ENCODE data around the gene PRLR. TPM values are rescaled to one million over a fixed set of nuclear protein-coding genes. Genes with fewer than 3 reads are reported as not detected.

The PRLR gene
- total RNA-seq, 2 experiments from 2014 or later, result 0.03 TPM; not detected in 1

DNA sequence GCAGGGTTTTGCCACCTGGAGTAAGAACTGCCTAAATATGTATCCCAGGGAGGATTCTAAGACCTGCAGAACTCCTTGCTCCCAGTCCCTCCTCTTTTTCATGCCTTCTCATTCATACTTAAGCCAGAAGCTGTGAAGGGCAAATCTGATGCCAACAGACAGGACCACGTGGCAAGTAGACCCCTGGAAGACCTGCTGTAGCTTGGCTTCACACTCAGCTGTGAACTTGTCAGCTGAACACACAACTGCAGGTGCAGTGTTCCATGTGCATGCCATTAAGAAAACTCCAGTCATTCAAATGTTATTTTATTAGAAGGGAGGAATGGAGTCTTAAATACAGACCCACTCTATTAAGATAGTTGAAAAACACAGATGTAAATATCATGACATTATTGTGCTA is 103.3 kb downstream of the PRLR start:
- CTCF ChIA-PET, result no interaction called here
- H3K4me1 ChIP-seq (ENCODE audit: insufficient read depth, low read length), result peaks cover 12% of the 10 kb centered on the region
- Mint-ChIP-seq H3K36me3 (ENCODE audit: low read depth) (no peaks in the 10 kb centered on the region), H3K27ac (no peak overlapping the region), H3K9me3 (no peaks in the 10 kb centered on the region), H3K4me3 (no peak overlapping the region), H3K4me1 (ENCODE audit: low read depth) (peaks cover 13% of the 10 kb centered on the region), H3K27me3 (peaks cover 76% of the 10 kb centered on the region)
- intact Hi-C loops (cut with DNase I, micrococcal nuclease), result no loop called here
- POLR2A ChIA-PET, result no interaction called here
- no peaks in the 10 kb centered on the region for H3K36me3 ChIP-seq (ENCODE audit: insufficient read depth, low read length)
- TF ChIP-seq CTCF (IDR thresholded peaks at IDR 0.05), result no peak
- ATAC-seq (ENCODE audit: poor library complexity) (no peak), DNase-seq (no peak)
- H3K27ac ChIP-seq (ENCODE audit: low read depth in 1 of 2, low read length in 2 of 2), result no peak overlapping the region
- H3K4me3 ChIP-seq (ENCODE audit: low read length), result no peak overlapping the region
- no peaks in the 10 kb centered on the region for H3K9me3 ChIP-seq (ENCODE audit: control insufficient read depth in 1 of 2, insufficient read depth in 1 of 2, low read length in 2 of 2)
- peaks cover 10 to 12% of the 10 kb centered on the region in 2 experiments for H3K27me3 ChIP-seq (ENCODE audit: control insufficient read depth in 1 of 2, insufficient read depth in 2 of 2, low read length in 2 of 2)

DNA sequence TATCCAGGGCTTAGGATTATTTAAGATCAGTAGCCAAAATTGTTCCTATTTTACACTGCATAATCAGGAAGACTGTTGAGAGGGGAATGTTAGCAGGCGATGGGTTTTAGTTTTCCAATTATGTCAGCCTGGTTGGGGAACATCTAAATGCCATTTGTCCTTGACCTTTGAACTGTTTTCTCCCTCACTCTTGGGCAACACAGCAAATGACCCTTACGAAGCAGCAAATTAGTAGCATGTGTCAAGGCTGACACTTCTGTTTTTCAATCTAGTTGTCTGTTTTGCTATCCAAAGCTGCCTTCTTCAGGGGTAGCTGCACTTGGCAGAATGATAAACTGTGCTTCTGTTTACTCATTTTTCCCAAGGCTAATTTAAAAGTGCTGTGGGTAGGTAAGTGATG is 104.5 kb downstream of the PRLR start:
- H3K36me3 ChIP-seq (ENCODE audit: insufficient read depth, low read length), result no peaks in the 10 kb centered on the region
- H3K4me3 ChIP-seq (ENCODE audit: low read length), result no peak overlapping the region
- H3K27ac ChIP-seq (ENCODE audit: low read depth in 1 of 2, low read length in 2 of 2), result no peak overlapping the region
- intact Hi-C loops (cut with DNase I, micrococcal nuclease), result no loop called here
- Mint-ChIP-seq H3K36me3 (ENCODE audit: low read depth) (no peaks in the 10 kb centered on the region), H3K4me1 (ENCODE audit: low read depth) (peaks cover 12% of the 10 kb centered on the region), H3K9me3 (no peaks in the 10 kb centered on the region), H3K27ac (no peak overlapping the region), H3K4me3 (no peak overlapping the region), H3K27me3 (peaks cover 70% of the 10 kb centered on the region)
- no peak for DNase-seq
- no peak for ATAC-seq (ENCODE audit: poor library complexity)
- H3K27me3 ChIP-seq (ENCODE audit: control insufficient read depth in 1 of 2, insufficient read depth in 2 of 2, low read length in 2 of 2), result peaks cover 7 to 12% of the 10 kb centered on the region in 2 experiments
- no peaks in the 10 kb centered on the region for H3K9me3 ChIP-seq (ENCODE audit: control insufficient read depth in 1 of 2, insufficient read depth in 1 of 2, low read length in 2 of 2)
- ChIA-PET POLR2A (no interaction called here), CTCF (no interaction called here)
- no peak for TF ChIP-seq CTCF (IDR thresholded peaks at IDR 0.05)
- H3K4me1 ChIP-seq (ENCODE audit: insufficient read depth, low read length), result peaks cover 10% of the 10 kb centered on the region

- Histone ChIP-seq H3K9me3 (ENCODE audit: control insufficient read depth in 1 of 2, insufficient read depth in 1 of 2, low read length in 2 of 2) (no peaks in the 10 kb centered on the region), H3K27me3 (ENCODE audit: control insufficient read depth in 1 of 2, insufficient read depth in 2 of 2, low read length in 2 of 2) (peaks cover 4 to 6% of the 10 kb centered on the region in 2 experiments), H3K36me3 (ENCODE audit: insufficient read depth, low read length) (no peaks in the 10 kb centered on the region), H3K4me3 (ENCODE audit: low read length) (no peak overlapping the region), H3K4me1 (ENCODE audit: insufficient read depth, low read length) (peaks cover 3% of the 10 kb centered on the region), H3K27ac (ENCODE audit: low read depth in 1 of 2, low read length in 2 of 2) (no peak overlapping the region)
- Mint-ChIP-seq H3K4me3 (no peak overlapping the region), H3K27me3 (peaks cover 69% of the 10 kb centered on the region), H3K36me3 (ENCODE audit: low read depth) (no peaks in the 10 kb centered on the region), H3K4me1 (ENCODE audit: low read depth) (peaks cover 4% of the 10 kb centered on the region), H3K27ac (no peak overlapping the region), H3K9me3 (no peaks in the 10 kb centered on the region)
- ATAC-seq (ENCODE audit: poor library complexity) (no peak), DNase-seq (no peak)
- CTCF ChIA-PET, result interaction anchor here (0.6 kb wide), 1 partner anchor 455 kb away, joined by 3 read pairs; no protein-coding TSS in a partner anchor
- no peak for TF ChIP-seq CTCF (IDR thresholded peaks at IDR 0.05)
- POLR2A ChIA-PET, result no interaction called here
- intact Hi-C loops (cut with DNase I, micrococcal nuclease), result no loop called here
These were observed 105.4 kb downstream of the PRLR start for GRCh38 chr5:35124932-35125331.
